ENCODE results near the gene SARDH. TPM values are rescaled to one million over a fixed set of nuclear protein-coding genes. Genes with fewer than 3 reads are reported as not detected.
A peak's percentile ranks its signal among the peaks of the same experiment; 100 is the strongest.

Gene SARDH
- total and polyA plus RNA-seq, 12 donors: 0.81 to 9.6 (median 3.0) TPM

GRCh38 chr9:133701981-133702797 is 36.0 kb downstream of the SARDH start:
- no peak for TF ChIP-seq POLR2A (IDR thresholded peaks at IDR 0.05)
- TF ChIP-seq, protein P1, sequence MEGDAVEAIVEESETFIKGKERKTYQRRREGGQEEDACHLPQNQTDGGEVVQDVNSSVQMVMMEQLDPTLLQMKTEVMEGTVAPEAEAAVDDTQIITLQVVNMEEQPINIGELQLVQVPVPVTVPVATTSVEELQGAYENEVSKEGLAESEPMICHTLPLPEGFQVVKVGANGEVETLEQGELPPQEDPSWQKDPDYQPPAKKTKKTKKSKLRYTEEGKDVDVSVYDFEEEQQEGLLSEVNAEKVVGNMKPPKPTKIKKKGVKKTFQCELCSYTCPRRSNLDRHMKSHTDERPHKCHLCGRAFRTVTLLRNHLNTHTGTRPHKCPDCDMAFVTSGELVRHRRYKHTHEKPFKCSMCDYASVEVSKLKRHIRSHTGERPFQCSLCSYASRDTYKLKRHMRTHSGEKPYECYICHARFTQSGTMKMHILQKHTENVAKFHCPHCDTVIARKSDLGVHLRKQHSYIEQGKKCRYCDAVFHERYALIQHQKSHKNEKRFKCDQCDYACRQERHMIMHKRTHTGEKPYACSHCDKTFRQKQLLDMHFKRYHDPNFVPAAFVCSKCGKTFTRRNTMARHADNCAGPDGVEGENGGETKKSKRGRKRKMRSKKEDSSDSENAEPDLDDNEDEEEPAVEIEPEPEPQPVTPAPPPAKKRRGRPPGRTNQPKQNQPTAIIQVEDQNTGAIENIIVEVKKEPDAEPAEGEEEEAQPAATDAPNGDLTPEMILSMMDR (IDR thresholded peaks at IDR 0.05): no peak
- Histone ChIP-seq H3K9me3 (replicated peaks in 1 of 3) (no peaks in the 10 kb centered on the region), H3K27ac (peak overlapping the region in 2 of 5 donors; percentile 38 to 79), H3K4me1 (replicated peaks in 1 of 2) (no peaks in the 10 kb centered on the region), H3K4me3 (peak overlapping the region in 1 of 4 donors; percentile 29), H3K36me3 (replicated peaks in 1 of 2) (no peaks in the 10 kb centered on the region), H3K27me3 (peaks cover 6% of the 10 kb centered on the region)
- intact Hi-C loops (cut with DNase I): no loop called here
- 21 to 84% (median 60%) methylated on average over 6 to 39 of the region's 39 CpGs for WGBS, 4 donors
- peak in 1 of 7 donors; percentile 15 for DNase-seq

GRCh38 chr9:133701321-133701980 is 36.7 kb downstream of the SARDH start:
- Histone ChIP-seq H3K4me1 (replicated peaks in 1 of 2) (no peaks in the 10 kb centered on the region), H3K27ac (peak overlapping the region in 1 of 5 donors; percentile 79), H3K36me3 (replicated peaks in 1 of 2) (no peaks in the 10 kb centered on the region), H3K4me3 (no peak overlapping the region), H3K27me3 (peaks cover 6% of the 10 kb centered on the region), H3K9me3 (replicated peaks in 1 of 3) (no peaks in the 10 kb centered on the region)
- 81 to 95% (median 87%) methylated on average over 8 to 33 of the region's 33 CpGs for WGBS, 4 donors
- peak in 1 of 7 donors; percentile 5 for DNase-seq
- intact Hi-C loops (cut with DNase I): no loop called here
- TF ChIP-seq POLR2A (IDR thresholded peaks at IDR 0.05): no peak

- TF ChIP-seq POLR2A (IDR thresholded peaks at IDR 0.05): no peak
- TF ChIP-seq, protein P1 (IDR thresholded peaks at IDR 0.05): no peak
- H3K27ac ChIP-seq: peak overlapping the region in 1 of 5 donors; percentile 10
- H3K9me3 ChIP-seq (replicated peaks in 1 of 3): no peaks in the 10 kb centered on the region
- H3K4me1 ChIP-seq (replicated peaks in 1 of 2): no peaks in the 10 kb centered on the region
- DNase-seq: peak in 1 of 7 donors; percentile 2
- no peaks in the 10 kb centered on the region for H3K36me3 ChIP-seq (replicated peaks in 1 of 2)
- intact Hi-C loops (cut with DNase I): no loop called here
- WGBS, 4 donors: 50 to 71% (median 66%) methylated on average over 3 to 4 of the region's 4 CpGs
- H3K27me3 ChIP-seq: peaks cover 6% of the 10 kb centered on the region
- H3K4me3 ChIP-seq: no peak overlapping the region
These were observed 37.3 kb downstream of the SARDH start for GRCh38 chr9:133700819-133701320.

- no peaks in the 10 kb centered on the region for H3K9me3 ChIP-seq (replicated peaks in 1 of 3)
- no peak overlapping the region for H3K27ac ChIP-seq
- no peak for DNase-seq
- no peaks in the 10 kb centered on the region for H3K4me1 ChIP-seq (replicated peaks in 1 of 2)
- H3K27me3 ChIP-seq: peaks cover 6% of the 10 kb centered on the region
- no peaks in the 10 kb centered on the region for H3K36me3 ChIP-seq (replicated peaks in 1 of 2)
- no peak overlapping the region for H3K4me3 ChIP-seq
- WGBS, 4 donors: 89 to 97% (median 95%) methylated on average over 6 of the region's 6 CpGs
- intact Hi-C loops (cut with DNase I): no loop called here
- no peak for TF ChIP-seq POLR2A (IDR thresholded peaks at IDR 0.05)
- TF ChIP-seq, protein P1 (IDR thresholded peaks at IDR 0.05): no peak
These were observed 38.6 kb downstream of the SARDH start for GRCh38 chr9:133699546-133699945.
